Dermis lymphatic vessel endothelial cell (primary cell): ENCODE data around the gene RAI1. TPM values are rescaled to one million over a fixed set of nuclear protein-coding genes. Genes with fewer than 3 reads are reported as not detected.

Experiments used
- total RNA-seq: library from RNA; depleted of rRNA; stranded (reverse); fragments of >200 nt; gene quantifications from 2 replicates; pipeline ENCODE4 v1.2.1, GENCODE V29; 2014

The RAI1 gene, protein sequence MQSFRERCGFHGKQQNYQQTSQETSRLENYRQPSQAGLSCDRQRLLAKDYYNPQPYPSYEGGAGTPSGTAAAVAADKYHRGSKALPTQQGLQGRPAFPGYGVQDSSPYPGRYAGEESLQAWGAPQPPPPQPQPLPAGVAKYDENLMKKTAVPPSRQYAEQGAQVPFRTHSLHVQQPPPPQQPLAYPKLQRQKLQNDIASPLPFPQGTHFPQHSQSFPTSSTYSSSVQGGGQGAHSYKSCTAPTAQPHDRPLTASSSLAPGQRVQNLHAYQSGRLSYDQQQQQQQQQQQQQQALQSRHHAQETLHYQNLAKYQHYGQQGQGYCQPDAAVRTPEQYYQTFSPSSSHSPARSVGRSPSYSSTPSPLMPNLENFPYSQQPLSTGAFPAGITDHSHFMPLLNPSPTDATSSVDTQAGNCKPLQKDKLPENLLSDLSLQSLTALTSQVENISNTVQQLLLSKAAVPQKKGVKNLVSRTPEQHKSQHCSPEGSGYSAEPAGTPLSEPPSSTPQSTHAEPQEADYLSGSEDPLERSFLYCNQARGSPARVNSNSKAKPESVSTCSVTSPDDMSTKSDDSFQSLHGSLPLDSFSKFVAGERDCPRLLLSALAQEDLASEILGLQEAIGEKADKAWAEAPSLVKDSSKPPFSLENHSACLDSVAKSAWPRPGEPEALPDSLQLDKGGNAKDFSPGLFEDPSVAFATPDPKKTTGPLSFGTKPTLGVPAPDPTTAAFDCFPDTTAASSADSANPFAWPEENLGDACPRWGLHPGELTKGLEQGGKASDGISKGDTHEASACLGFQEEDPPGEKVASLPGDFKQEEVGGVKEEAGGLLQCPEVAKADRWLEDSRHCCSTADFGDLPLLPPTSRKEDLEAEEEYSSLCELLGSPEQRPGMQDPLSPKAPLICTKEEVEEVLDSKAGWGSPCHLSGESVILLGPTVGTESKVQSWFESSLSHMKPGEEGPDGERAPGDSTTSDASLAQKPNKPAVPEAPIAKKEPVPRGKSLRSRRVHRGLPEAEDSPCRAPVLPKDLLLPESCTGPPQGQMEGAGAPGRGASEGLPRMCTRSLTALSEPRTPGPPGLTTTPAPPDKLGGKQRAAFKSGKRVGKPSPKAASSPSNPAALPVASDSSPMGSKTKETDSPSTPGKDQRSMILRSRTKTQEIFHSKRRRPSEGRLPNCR (N-terminal part only)
- total RNA-seq, result 6.3 and 7.7 TPM in 2 replicates

DNA sequence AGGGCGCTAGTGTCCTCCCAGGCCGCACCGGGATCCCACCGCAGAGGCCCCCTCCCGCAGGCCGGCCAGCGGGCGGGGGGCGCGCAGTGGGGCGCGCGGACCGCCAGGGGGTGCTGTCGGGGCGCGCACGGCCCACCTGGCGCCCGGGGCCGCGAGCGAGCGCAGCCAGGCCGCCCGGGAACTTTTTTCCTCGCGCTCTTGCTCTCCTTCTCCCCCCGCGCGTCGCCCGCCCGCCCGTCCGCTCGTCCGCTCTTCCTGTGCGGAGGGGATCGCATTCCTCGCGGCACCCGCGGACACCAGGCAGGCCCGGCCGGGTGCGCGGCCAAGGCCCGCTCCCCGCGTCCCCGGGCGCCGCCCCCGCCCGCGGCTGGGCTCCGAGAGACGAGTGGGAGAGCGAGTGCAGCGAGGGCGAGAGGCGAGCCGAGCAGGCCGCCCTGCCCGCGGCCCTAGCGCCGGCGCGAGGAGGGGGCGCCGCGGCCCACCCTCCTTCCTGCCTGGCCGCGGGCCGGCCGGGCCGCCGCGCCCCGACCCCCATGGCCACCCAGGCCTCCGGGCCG is at the start of gene RAI1:
Gene RAI1 (plus strand): TSS at position 272 of the 557 bp plus-strand sequence. CDS start 111,491 bp downstream, outside the sequence.

DNA sequence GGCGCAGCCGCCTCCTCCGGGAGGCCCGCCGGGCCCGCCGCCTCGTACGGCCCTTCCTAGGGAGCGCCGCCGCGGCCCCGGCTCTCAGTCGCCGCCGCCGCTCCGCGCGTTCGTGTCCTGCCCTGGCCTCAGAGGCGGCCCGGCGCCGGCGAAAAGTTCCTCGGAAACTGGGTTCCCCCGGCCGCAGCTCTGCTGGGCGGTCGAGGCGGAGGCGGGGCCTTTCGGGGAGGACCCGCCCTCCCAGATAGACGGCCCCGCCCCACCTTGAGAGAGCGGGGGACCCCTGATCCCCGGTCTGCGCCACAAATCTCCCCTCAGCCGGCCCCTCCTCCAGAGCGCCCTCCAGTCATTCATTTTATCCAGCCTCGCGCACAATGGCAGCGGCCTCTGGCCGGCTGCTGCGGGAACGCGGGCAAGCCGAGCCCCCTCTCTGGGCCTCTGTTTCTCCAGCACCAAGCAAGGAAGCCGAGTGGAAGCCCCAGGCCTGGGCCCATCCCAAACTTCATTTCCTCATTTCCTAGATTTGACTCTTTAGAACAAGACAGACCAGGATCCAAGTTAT is 155.6 kb downstream of the RAI1 start, which contains the start of gene SREBF1:
Gene SREBF1 (minus strand): TSS at position 169 of the 562 bp plus-strand sequence. CDS start 169 bp downstream, outside the sequence.

Other genes with a start within 250 kb of the RAI1 start
- gene MED9, start 204.5 kb upstream of the RAI1 start, total RNA-seq, result 7.4 and 9.1 TPM in 2 replicates
- 2.7 and 3.6 TPM in 2 replicates for gene RASD1, start 185.1 kb upstream of the RAI1 start, total RNA-seq
- 15.3 and 17.7 TPM in 2 replicates for gene PEMT, start 89.8 kb upstream of the RAI1 start, total RNA-seq
- 25.6 and 41.5 TPM in 2 replicates for gene SREBF1, start 155.5 kb downstream of the RAI1 start, total RNA-seq